ENCODE measurements around the gene NUP210.

Gene NUP210

DNA sequence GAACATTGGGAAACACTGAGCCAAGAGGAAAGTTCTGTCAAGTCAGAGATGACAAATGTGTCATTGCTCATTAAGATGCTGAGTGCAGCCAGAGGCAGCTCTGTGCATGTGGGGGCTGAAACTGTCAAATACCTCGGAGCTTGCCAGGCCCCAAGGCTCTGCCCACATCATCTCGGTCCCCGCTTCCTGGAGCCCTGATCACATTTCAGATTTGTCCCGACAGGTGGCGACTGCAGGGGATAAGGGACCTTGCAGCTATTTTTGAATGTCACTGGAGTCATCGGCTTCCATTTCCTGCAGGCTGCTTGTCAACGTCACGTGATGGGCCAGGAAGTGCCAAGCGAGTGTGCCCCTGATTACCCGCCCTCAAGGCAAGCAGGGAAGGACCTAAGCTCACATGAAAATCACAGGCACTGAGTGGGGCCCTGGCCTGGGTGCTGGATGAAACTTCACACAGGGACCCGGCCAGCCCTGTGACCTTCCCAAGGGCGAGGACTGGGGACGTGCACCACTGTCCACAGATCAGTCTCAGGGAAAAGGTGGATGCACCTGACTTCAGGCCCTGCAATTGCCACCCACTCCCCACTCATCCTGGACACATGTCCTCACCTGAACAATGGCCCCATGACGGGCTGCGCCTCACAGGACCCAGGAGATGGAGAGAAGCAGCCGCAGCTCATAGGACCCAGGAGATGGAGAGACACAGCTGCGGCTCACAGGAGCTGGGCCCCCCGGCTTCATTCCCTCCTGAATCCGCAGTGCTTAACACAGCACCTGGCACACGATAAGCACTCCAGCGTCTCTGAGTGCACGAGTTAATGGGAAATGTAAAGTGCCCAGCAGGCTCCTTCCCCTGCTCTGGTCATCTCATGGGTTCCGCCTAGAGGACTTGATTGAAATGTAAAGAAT lies 73.4 kb downstream of the NUP210 start:
- no peak for DNase-seq

DNA sequence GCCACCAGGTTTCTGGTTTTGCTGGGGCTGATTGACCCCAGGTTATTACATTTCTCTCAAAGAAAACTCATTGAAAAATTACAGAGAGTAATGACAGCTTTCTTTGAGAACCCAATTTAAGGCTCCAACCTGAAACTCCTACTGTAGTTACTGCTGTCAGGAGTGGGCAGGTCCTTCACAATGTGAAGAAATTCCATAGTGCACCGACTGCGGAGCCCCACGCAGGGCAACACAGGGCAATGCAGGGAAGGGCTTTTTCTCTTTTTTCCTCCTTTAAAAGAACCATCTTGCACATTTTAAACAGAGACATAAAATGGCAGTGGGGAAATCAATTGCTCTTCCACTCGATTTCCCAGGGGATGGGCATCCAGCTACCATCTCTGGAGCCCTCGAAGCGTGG lies 74.3 kb downstream of the NUP210 start:
- no peak for DNase-seq

DNA sequence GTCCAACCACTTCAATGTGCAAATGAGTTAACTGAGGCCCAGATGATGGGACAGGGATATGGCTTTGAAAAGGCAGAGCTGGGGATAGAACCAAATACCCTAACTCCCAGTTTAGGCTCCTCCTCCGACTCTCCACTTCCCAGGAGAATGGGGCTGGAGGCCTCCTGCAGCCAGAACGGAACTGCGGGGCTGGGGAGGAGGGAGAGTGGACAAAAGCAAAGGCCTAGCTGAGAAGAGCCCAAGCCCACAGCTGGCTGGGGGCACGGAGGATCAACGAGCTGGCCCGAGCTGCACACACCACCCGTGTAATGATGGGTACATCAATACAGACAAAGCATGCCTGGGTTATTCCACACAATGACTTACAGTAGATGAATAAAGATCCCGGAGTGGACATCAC lies 74.8 kb downstream of the NUP210 start:
- no peak for DNase-seq

DNA sequence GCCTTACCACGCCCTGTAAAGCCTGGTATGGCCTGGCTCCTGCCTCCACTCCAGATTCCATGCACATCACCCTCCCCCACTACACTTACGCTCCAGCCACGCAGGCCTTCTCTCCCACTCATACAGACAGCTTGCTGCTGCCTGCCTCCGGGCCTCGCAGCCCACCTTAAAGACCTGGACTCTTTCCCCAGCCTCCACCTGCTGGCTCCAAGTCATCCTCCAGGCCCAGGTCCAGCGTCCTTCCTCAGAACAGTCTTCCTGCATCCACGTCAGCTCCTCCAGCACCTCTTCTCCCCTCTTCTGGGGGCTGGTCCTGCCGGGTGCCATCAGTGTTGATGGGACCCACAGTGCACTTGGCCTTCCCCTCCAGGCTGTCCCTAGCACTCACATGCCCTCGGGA lies 75.5 kb downstream of the NUP210 start:
- no peak for DNase-seq

DNA sequence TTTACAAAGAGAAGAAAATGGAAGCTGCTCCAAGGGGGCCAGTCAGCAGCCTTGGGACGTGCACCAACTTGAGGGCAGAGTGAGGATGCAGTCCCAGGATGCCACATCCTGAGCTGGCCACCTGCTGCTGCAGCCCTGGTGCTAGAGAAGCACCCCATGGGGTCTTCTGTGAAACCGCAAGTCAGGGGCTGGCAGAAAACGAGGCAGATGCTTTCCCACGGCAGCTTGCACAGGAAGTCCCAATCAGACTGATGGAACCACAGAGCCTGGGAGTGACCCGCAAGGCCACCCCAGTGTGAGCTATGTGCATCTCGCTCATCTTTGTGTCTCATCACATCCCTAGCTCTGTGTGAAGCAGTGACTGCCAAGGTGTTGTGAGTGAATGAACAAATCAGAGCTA lies 76.5 kb downstream of the NUP210 start:
- DNase-seq: no peak

DNA sequence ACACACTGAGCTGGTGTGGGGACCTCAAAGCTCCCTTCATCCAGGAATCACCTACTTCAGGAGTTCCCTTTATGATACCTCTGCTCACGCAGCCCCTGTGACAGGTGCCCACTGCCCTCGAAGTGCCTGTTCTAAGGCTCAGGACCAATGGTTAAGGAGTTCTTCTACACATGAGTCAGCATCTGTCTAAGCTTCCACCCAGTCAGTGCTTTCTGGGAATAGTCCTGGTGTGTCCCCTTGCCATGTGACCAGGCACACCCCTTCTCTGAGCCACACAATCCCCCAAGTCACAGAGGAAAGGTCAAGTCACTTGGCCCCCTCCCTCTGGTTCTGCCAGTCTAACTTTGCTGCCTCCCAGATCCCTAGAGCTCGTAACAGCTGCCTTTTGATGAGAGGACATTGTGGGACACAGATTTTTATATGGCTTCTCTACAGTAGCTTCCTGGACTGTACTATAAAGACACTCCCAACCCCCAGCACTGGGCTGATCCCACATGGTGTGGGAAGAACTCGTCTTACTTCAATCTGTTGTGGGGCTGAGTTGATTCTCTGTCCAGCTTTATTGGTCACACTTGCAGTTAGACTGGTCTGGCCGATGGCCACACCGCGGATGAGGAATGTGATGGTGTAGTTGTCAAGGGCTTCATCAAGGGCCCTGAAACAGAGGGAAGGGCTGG lies 78.8 kb downstream of the NUP210 start:
- DNase-seq: no peak

DNA sequence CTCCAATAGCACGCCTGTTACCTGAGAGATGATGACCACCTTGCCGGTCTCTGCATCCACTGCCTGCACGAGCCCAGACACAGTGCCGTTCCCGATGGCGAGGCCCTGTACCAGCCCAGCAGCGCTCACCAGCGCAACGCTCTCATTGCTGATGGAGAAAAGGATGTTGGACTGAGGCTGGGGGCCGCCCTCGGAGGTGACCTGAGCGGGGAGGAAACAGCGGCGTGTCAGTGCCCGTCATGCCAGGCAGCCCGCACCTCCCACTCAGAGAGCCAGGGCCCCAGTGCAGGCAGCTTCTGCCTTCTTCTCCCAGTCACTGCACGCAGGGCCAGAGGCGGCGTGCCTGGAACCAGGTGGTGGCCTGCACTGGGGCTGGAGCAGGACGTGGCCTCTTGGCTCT lies 80.3 kb downstream of the NUP210 start:
- no peak for DNase-seq

DNA sequence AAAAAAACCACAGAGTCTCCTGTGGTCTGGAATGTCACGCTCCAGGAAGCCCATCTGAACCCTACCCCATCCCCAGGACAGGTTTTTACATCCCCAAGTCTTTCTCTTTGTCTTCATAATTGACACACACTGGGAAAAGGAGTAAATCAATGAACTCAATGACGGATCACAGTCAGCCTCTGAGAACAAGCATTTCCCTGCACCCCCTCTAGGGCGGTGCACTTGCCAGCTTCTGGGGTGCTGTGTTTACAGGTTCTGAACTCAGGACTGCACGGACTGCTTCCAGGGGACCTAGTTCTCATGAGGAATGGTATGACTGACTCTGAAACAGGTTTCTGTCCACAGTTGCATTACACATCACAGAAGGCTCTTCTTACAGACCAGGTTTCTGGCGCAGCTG lies 81.1 kb downstream of the NUP210 start:
- DNase-seq: no peak

DNA sequence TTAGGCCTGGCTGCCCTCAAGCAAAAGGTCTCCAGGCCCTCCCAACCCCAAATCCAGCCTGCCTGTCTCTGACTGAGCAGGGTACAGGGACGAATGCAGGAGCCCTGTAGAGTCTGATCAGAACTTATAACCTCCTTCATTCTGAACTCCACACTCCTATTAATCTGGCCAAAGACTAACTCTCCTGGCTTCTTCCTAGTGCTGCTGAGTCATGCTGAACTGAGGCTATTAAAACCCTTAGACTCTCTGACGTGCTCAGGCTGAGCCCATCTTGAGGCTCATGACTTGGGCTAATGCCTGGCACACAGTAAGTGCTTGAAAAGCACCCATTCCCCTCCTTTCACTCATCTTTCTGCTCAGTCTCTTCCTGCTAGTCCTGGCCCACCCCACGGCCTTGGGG lies 81.9 kb downstream of the NUP210 start:
- DNase-seq: no peak

DNA sequence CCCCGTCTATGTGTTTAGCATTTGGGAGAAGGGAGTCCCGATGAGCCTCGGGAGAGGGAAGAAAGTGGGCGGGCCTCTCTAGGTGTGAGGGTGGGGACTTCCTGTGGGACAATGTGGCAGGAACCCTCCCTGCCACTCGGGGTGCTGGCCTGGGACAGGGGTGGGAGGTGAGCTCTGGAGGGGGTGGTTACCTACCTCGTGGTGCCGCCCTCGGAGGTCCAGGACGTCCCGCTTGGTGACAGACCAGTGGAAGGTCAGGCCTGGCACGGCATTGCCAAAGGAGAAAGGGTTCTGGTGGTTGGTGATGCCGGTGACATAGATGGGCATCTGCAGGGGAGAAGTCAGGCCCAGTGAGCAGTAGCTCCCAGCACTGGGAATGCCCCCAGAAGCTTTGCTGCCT lies 83.5 kb downstream of the NUP210 start:
- no peak for DNase-seq

DNA sequence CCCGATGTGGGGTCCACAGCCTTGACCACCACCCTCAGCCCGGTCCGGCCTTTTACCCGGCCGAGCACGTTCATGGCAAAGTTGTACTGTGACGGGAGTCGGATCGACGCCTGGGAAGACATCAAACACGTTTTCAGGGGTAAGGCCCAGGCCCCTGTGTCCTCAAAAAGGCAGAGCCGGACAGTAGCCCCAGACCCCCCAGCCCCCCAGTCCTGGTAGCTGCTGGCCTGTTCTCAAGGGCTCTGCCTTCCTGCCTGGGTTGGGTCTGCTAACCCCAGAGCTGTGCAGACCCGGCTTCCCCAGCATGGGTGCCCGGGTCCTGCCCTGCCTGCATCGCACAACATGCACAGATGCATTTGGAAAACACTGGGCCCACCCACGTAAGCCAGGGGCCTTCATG lies 84.6 kb downstream of the NUP210 start:
- no peak for DNase-seq

DNA sequence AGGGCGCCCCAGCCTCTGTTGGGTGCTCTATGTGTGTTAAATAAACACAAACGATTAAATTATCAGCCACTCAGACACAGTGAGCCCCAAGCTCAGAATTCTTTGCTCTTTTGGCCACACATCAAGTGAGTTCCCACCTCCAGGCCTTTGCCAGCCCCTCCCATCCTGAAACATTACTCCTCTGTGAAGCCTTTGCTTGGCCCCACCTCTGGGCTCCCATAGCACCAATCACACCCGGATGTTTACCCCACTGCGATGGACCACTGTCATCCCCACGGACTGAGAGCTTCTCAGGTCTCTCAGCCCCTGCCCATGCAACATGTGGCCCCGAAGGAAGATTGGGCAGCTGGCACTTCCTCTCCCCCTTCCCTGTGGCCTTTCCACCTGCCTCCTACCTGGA lies 85.1 kb downstream of the NUP210 start:
- DNase-seq: no peak

DNA sequence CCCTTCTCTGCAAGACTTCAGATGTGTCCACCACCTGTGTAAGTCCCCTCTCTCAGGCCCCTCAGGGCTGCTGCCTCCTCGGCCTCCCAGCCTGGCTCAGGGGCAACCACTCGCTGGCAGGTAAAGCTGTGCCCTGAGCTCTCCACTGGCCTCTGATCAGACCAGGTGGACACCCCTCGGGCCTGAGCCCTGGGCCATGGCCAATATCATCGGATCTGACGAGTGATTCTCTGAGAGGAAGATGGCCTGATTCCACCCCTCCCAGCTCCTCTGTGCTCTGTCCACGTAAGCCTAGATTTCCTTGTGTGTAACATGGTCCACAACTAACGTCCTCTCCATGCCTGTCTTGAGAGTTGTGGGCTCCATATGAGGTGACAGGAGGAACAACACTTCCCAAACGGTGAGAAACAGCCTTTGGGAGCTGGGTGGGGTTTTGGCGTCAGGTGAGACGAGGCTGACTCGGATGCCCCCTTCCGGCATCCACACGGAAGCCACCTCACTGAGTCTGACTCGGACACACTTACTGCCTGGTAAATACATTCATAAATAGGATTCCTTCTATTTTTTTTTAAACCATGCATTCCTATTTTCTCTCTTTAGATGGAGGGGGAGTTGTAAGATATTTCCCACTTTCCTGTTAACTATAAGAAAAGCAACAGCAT lies 86.8 kb downstream of the NUP210 start:
- no peak for DNase-seq

DNA sequence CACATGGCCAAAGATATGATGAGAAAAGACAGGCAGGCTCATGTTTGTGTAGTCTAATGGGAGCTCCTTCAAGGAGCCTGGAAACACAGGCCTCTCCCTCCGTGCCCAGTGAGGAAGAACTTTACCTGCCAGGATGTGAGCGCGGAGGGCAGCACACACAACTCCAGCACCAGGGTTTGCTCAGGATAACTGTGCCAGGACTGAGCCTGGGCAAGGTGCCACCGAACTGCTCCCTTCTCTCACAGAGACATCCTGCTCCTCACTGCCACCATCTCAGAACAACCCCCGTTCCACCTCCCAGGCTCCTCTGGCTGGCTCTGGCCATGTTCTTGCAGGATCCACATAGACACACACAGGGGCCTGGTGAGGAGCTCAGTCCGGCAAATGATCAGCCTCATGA lies 87.4 kb downstream of the NUP210 start:
- DNase-seq: no peak

DNA sequence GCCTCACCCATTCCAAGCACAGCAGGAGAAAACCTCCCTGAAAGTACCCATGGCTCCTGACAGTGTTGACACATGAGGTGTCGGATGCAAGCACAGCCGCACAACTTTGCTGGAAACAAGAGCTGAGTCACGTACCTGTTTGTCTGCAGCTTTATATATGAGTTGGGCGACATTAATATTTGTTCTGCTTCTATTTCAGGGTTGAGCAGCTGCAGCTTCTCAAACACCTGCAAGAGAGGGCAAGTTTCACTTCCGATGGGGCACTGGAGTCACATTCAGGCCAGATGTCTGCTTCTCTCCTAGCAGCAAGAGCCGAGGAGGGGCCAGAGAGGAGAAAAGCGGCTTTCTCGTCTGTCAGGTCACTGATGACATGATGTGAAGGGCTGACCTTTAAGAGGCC lies 88.0 kb downstream of the NUP210 start:
- no peak for DNase-seq

DNA sequence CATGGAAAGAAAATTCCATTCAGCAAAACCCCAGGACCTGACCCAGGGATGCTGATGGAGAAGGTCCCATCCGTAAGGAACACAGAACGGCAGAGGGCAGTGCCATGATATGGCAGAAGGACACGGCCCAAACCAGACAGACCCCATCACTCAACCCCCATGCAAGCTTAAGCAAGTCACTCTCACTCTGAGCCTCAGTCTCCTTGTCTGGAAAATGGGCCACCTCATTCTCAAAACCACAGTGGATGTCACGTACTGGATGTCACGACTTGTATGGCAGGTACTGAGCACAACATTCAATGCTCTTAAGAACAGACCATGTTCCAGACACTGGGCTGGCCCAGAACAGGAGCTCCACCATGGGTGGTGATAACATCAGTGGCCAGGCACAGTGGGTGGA lies 90.4 kb downstream of the NUP210 start:
- DNase-seq: no peak

DNA sequence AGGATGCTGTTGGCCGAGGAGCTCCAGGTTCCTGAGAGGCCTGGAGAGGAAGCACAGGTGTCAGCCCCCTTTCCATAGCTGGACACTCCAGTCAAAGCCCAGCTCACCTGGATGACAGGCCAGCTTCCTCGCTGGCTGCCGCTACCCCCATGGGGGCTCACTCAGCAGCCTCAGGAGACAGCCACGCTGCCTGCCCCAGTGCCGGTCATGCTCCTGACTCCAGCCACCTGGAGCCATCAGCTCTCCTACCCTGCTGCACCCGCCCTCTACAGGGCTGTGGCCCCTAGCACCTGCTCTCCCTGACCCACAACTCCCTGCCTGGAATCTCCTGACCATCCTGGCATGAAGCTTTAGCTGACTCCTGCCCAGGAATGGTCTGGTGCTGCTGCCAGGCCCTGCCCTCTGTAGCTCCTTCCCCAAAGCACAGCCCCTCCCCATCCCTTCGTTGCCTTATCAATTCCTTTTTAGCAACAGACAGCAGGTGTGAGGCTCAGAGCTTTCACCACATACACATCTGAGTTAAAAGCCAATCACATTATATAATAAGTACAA lies 94.2 kb downstream of the NUP210 start:
- no peak for DNase-seq

DNA sequence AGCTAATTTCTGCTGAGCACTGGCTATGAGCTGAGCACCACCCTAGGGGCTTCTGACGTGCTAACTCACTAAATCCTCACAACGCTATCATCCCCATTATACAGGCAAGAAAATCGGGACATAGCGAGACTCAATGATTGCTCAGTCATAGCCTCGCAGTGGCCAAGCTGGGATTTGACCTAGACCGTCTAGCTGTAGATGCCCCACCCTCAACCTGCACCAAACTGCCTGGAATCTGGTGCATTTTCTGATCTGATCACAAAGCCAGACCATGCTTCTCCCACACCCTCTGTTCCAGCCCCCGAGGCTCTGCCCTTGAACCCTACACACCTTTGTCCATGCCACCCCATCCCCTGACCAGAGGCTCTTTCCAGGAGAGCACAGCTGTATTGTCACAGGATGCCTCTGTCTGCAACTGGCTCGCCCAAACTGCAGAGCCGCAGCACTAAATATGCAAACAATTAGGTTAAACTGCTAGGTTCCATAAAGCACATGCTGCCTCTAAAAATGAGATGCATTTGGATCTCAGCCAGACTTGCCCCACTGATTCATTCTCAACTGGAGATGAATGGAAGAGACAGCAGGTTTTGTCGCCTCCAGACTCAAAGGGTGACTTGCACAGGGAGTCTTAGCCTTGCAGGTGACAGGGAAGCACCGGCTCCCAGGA lies 95.2 kb downstream of the NUP210 start:
- DNase-seq: no peak

DNA sequence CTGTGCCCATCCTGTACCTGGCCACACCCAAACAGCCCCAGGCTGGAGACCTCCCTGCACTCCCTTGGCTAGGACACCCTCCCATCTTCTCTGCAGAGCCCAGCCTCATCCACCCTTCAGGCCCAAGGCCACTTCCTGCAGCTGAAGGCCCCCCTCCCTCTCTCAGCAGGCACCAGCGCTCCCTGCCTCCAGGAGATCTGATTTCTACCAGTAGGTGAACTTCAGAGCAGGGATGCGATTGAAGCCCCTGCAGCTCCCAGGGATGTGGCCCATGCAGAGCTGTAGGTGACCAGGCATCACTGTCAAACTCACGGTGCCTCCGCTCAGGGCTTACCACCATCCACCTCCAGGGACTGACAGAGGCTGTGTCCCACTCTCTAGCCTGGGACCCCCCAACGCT lies 96.3 kb downstream of the NUP210 start:
- DNase-seq: no peak

DNA sequence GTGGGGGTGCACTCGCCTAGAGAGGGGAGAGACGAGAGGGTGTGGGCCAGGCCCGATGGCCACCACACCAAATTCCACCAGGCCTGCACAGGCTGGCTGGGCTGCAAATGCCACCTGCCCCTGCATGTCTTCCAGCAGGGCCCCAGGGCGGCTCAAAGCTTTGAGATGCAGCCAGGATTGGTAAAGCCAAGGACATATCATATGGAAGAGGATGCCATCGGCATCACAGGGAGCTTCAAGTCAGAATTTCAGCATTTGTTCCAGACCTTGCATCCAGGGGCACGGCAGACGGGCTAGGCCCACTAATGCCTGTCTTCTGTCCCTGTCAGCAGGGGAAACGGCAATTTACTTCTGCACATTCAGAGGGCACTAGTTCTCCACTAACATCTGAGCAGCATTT lies 97.8 kb downstream of the NUP210 start:
- DNase-seq: no peak

DNA sequence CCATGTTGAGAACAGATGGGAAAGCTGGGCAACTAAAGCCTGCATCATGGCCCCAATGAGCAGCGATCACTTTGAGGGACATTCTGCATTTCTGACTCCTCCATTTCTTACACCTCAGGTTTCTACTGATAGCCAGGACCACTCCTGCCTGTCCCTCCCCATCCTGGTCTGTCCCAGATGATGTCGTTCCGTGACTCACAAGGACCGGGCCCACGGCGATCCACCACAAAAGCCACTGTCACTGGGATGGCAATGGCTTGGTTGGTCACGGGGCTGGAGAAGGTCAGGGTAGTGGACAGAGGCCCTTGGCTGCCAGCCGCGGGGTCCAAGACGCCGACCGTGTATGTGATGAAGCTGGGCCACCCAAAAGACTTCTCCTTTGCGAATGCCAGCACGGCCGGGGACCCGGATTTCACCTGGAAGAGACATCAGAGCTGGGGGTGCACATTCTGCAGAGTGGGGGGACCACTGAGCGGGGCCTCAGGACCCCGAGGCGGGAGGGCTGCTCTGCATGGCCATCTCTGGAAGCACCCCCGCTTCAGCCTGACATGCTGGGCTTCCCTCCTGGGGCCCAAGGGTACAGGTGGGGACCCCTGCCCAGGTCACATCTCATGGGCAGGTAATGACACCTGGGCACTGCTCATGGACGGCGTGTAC lies 100.4 kb downstream of the NUP210 start:
- DNase-seq: no peak

DNA sequence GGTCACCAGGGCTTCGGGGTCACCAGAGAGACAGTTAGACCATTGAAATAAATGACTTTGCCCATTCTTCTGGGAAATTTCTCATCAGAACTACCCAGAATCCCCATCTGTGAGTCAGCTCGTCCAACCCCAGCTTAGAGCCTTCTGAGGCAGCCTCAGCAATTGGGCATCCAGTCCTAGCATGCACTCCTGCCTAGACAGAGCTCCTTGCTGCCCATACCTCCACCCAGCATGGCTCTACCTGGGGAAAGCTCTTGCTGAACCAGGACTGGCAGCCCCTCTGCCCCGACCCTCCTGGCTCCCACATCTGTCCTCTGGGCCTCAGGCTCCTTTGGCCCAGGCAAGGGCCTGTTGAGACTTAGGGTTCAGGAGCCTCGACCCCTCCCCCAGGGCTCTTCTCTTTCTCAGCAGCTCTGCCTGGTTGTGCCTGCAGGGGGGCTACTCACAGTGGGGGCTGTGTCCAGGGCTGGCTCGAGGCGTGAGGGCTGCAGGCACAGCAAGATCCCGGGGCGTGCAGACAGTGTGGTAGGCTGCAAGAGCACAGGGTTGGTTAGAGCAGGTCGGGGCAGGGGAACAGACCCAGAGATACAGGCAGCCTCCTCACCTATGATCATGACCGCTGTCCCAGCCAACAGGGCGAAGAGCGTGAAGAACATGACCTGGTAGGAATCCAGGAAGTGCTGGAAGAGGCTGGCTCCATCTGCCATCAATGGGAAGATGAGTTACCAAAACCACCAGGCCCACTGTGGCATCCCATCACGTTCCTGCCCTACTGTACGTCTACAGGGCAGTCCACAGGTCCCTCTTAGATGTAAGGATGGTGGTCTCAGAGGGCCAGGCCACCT lies 101.3 kb downstream of the NUP210 start:
- DNase-seq: no peak
